Left kidney (tissue), 2 donors: ENCODE measurements around the gene WDR89. TPM values are rescaled to one million over a fixed set of nuclear protein-coding genes. Genes with fewer than 3 reads are reported as not detected.
"Not testable (repeated sequence)": the region's sequence is repeated elsewhere in the genome, so short reads cannot be mapped to it uniquely, and the experiment has no call there.

Experiments
- DNase-seq: peaks from one replicate; pipeline ENCODE4 v3.0.0-alpha.2; 2013
- polyA plus RNA-seq: library from polyadenylated mRNA; unstranded; fragments of 120-200 nt; gene quantifications from one replicate; pipeline ENCODE4 v1.2.1, GENCODE V29; 2013; ENCODE audit not compliant: insufficient read length

Gene WDR89
- polyA plus RNA-seq, 1 donor: 25.4 TPM

DNA sequence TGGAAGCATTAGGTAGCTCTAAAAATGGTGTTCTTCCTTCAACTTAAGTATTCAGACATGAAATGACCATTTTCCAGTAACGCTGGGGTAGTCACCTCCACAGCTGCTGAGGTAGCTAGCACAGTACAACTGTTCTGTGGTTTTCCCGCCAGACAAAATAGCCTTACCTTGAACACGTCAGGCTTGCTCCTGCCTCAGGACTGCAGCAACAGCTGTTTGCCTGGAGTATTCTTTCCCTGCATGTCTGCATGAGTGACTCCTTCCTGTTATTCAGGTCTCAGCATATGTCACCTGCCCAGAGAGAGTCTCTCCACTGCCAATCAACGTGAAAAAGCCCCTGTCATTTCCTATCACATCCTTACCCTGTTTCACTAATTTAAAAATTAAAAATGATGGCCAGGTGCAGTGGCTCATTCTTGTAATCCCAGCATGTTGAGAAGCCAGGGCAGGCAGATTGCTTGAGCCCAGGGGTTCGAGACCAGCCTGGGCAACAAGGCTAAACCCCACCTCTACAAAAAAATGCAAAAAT, 37.9 kb downstream of the WDR89 start:
- no peak for DNase-seq

DNA sequence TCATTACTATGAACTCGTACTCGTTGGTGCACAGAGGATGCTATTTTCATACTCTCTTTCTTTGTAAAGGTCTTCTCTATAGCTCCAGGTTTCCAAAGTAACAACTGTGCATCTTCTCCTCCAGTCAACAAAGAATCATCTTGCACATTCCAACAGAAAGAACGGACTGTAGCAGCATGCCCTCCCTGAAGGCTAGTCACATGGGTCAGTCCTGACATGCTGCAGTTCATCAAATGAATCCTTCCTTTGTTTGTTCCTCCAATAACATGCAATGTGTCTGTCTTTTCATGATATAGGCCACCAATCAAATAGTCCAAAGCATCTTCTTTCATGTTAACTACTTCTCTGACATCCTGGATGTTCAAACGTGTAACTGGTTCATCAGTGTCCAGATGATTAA, 42.9 kb downstream of the WDR89 start:
- no peak for DNase-seq

GRCh38 chr14:63596998-63597658, 44.5 kb downstream of the WDR89 start:
- no peak for DNase-seq

- no peak for DNase-seq
These were observed 47.0 kb downstream of the WDR89 start for GRCh38 chr14:63594455-63595372.

DNA sequence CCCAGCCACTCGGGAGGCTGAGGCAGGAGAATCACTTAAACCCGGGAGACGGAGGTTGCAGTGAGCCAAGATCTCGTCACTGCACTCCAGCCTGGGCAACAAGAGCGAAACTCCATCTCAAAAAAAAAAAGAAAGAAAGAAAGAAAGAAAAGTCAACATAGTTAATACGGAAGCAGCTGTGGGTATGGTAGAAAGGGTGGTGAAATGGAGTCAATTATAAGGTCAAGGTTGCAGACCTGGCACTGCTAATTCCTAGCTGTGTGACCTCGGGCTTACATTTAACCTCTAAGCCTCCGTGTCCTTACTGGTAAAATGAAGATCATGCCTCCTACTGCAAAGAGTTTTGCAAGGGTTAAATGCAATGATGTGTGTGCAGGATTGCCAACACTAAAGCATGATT, 58.6 kb downstream of the WDR89 start:
- not testable (repeated sequence) for DNase-seq

DNA sequence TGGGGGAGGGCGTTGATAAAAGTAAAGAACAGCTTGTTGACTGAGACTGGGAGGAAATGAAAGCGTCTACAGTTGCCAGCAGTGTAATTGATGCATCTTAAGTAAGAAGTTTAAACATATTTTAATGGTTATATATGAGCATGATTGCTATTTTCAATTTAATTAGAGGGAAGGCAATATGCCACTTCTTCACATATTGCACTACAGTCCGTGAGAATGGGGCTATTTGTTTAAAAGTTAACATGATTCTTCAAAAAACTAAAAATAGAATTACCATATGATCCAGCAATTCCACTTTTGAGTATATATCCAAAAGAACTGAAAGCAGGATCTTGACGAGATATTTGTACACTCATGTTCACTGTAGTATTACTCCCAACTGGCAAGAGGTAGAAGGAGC, 60.2 kb downstream of the WDR89 start:
- no peak for DNase-seq

DNA sequence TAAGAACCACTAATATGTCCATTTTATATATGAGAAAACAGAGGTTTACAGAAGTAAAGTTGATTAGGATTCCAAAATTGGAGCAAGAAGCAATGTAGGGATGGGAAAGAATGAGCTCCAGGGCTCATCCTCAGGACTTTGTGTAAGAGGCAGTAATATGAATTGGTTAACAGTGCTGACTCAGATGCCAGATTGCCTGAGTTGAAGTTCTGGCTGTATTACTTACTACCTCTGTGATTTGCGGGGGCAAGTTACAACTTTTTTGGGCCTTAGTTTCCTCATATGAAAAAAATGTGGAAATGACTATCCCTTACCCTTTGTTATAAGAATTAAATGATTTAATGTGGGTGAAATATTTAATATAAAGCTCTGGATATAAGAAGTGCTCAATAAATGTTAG, 63.4 kb downstream of the WDR89 start:
- DNase-seq: no peak

- no peak for DNase-seq
These were observed 68.1 kb downstream of the WDR89 start for GRCh38 chr14:63573581-63573980.

GRCh38 chr14:63565448-63565847, 76.2 kb downstream of the WDR89 start:
- no peak for DNase-seq

DNA sequence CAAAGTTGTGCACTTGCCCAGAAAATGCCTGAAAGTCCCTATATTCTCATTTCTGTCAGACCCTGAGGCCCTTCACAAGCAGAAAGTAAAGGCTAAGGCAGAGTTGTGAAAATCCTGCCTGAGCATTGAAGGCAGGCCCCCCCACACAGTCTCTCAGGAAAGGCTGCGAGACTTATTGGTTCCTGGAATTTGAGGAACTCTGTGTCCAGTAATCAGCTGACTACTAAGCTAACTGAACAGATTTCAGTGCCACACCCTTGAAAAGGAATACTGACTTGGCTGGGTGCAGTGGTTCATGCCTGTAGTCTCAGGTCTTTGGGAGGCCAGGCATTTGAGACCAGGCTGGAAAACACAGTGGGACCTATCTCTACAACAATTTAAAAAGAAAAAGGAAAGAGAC, 77.4 kb downstream of the WDR89 start:
- DNase-seq: no peak

GRCh38 chr14:63563370-63564026, 78.2 kb downstream of the WDR89 start:
- DNase-seq: no peak

GRCh38 chr14:63562405-63562804, 79.3 kb downstream of the WDR89 start:
- DNase-seq: no peak

GRCh38 chr14:63555572-63555971, 86.1 kb downstream of the WDR89 start:
- DNase-seq: no peak

GRCh38 chr14:63551332-63551731, 90.3 kb downstream of the WDR89 start:
- no peak for DNase-seq

DNA sequence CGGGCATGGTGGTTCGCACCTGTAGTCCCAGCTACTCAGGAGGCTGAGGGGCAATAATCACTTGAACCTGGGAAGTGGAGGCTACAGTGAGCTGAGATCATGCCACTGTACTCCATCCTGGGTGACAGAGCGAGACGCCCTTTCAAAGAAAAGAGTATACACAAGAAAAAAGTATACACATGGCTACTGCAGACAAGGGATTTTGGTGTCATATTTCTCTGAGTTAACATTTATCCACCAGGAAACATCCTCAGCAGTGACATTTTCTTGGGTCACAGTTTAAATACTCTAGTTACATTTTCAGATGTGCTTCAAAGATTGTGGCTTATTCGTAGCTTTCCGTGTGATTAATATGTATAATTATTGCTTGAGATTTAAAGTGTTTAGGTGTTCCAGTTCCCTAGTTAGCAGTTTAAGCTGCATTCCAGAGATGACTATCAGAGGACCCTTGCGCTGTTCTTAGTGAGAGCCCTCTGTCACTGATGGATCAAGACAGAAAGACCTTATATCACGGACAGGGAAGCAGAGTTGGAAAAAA, 93.8 kb downstream of the WDR89 start:
- DNase-seq: no peak

Other genes starting within 250 kb of the WDR89 start
- gene PPP2R5E, start 98.5 kb downstream of the WDR89 start, polyA plus RNA-seq: 42.6 TPM
- gene SGPP1, start 86.2 kb upstream of the WDR89 start, polyA plus RNA-seq: 29.1 TPM
- gene SYNE2, start 211.1 kb upstream of the WDR89 start, polyA plus RNA-seq: 158 TPM